ENCODE results near the gene METTL22.
"Not testable (repeated sequence)": the region's sequence is repeated elsewhere in the genome, so short reads cannot be mapped to it uniquely, and the experiment has no call there.

METTL22 gene

DNA sequence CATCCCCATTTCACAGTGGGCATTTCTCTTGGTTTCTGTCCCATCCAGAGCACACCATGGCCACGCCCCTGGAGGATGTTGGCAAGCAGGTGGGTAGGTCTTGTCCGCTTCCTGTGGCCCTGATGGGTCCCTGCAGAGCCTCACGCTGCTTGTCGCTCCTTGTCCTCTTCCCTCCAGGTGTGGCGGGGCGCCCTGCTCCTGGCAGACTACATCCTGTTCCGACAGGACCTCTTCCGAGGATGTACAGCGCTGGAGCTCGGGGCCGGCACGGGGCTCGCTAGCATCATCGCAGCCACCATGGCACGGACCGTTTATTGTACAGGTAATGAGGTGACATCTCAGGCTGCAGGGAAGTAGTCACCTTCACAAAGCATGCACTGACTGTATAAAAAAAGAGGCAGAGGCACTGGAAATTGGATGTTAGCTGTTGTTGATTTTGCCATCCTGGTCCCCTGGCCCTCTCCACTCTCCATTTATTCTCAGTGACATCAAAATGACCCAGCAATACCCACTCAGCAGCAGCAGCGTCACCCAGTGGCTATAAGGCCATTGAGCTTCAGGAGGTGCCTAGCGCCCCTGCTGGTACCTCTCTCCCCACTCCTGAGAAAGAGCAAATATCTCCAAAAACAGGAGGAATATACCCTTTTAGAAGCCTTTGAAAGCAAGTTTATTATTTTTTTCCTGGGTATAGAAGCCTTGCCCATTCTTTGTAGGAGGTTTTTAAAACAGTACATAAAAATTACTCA, 13.7 kb downstream of the METTL22 start:
- no peak for DNase-seq

DNA sequence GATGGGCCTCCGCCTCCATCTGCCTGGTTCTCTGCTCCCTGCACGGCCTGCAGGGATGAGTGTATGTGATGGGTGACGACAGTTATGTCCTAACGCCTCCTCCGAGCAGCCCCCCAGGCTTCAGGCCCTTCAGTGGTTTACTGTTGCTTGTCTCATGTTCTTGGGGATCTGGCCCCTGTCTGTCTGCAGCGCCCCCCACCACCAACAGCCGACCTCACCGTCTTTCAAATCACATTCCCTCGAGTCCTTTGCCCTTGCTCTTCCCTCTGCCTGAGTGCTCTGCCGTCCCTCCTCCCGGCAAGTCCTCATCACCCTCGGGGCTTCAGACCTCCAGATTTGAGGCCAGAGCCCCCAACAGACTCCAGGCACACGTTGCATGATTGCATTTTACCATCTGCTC, 18.2 kb downstream of the METTL22 start:
- DNase-seq = no peak

GRCh38 chr16:8641671-8642070, 20.2 kb downstream of the METTL22 start:
- no peak for DNase-seq

GRCh38 chr16:8642146-8642545, 20.6 kb downstream of the METTL22 start:
- no peak for DNase-seq

DNA sequence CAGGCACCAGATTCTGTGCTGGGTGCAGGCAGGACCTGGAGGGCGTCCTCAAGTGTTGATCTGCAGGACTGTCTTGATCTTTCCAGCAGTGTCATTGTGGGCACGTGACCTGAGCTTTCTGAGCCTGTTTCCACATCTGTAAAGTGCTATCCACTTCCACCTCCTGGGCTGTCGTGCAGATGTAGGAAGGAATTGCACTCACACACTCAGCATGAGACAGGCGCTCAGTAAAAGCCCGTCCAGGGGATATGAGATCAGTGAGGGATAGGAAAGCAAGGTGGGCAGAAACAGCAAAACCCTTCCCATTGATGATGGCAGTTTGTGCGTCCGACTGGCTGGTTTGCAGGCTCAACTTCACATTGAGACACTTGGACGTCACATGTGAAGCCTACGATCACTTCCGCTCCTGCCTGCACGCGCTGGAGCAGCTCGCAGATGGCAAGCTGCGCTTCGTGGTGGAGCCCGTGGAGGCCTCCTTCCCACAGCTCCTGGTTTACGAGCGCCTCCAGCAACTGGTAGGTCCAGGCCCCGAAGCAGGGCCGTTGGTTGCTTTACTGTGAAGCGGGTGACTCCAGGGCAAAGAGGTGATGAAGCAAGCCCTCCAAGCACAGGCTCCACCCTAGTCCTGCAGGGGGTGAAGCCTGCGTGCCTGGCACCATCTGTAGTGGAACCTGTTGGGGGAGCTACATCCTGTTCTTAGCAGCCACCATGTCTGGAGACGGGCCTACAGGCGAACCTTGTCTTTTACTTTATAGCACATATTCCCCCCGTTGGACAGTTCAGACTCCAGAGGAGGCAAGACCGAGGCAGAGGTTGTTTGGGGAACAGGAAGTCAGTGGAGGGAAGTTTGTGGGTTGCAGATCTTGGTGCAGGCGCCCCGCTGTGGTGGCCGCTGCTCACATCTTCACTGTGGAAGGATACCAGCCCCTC, 23.0 kb downstream of the METTL22 start:
- DNase-seq = no peak

DNA sequence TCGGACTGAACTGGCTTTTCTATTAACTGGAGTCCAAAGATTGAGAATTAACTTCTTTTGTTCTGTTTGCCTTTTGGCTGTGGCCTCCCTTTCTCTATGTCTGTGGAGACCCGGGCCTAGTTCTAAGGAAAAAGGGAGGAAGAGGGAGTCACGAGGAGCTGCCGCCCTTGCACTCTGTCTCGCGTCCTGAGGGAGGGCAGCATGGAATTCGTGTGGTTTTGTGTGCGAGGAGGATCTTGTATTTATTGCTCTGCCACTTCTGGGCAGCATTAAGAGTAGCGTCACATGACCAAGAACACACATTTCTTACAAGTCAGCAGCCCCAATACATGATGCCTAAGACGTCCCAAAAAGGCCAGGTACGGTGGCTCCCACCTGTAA, 23.6 kb downstream of the METTL22 start:
- DNase-seq = no peak

DNA sequence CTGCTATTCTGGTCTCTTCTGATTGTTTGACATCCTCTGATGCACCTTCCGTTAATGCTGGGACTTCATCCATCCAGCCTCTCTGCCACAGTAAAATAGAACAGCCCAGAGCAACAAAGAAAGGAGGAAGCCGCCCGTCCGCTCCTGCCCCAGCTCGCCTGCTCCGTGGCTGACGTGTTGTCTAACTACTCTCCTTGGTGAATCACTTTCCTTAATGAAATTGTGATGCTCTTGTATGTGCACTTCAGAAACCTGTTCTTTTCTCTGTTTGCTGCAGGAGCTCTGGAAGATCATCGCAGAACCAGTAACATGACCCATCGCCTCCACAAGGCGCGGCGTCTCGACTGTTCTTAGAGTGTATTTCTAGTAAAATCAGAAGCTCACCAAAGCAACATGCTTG, 24.3 kb downstream of the METTL22 start:
- DNase-seq = no peak

DNA sequence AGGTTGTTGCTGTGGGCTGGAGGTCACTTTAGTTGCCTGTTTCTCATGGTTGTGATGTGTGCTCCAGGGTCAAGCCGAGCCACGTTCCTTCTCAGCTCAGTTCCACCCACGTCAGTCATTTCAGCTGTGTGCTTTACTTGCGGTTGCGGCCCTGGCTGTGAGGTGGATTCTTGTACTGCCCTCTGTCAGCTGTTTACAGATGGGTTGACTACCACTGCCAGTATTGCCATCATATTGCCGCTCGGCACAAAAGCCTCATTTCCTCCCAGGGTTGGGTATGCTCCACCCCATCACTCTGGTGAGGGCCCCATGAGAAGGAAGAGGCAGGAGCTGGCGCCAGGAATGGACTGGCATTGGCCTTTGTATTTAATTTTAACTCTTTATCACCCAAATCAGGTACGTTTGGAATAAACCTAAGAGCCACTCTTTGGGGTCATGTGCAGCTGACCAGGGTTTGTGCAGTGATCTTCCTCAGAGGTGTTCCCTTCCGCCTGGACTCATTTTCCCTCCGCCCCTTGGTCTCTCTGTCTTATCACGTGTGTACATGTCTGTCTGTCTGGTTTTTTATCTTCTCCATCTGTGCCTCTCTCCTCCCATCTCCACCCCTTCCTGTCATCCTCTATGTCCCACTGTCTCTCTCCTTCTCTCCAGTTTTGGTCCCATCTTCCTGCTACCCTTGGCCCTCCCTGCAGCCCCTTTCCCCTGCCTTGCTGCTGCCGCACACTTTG, 25.0 kb downstream of the METTL22 start:
- DNase-seq = no peak

- no peak for DNase-seq
Measured at GRCh38 chr16:8647721-8648318, 26.3 kb downstream of the METTL22 start.

DNA sequence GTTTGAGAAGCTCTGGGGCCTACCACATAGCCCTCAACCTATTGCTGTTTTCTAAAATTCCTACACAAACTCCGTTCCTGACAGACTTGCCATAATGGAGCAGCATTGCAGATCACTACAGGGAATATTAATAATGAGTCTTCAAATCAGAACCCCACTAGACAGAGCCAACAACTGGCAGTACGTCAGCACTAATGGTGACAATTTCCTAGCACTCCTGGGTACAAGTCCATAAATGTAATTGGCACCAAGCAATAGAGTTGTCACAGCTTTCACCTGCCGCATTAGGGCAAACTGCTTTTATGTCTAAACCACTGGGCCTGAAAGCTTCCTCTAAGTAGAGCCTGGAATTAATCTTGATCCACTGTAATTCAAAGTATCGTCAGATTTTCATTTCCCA, 27.4 kb downstream of the METTL22 start:
- DNase-seq = no peak

DNA sequence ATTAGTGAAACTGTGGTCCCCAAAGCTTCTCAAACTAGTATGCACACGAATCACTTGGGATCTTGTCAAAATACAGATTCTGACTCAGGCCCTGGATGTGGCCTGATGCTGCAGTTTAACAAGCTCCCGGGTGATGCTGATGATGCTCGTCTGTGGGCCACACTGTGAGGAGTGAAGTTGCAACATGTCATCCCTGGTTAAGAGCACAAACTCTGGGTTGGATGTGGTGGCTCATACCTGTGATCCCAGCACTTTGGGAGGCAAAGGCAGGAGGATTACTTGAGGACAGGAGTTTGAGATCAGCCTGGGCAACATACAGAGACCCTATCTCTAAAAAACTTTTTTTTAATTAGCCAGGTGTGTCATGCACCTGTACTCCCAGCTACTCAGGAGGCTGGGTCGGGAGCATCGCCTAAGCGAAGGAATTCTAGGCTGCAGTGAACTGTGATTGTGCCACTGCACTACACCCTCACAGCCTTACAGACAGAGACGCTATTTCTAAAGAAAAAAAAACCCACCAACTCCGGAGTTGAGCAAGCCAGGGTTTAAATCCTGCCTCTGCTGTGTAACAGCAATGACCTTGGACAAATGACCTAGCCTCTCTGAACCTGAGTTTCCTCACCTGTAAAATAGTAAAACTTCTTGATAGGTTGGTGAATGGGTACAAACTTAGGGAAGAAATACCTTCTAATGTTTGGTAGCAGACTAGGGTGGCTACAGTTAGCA, 28.5 kb downstream of the METTL22 start:
- no peak for DNase-seq

- not testable (repeated sequence) for DNase-seq
Measured at GRCh38 chr16:8651958-8652357, 30.5 kb downstream of the METTL22 start.

- no peak for DNase-seq
Measured at GRCh38 chr16:8655184-8655717, 33.8 kb downstream of the METTL22 start.

DNA sequence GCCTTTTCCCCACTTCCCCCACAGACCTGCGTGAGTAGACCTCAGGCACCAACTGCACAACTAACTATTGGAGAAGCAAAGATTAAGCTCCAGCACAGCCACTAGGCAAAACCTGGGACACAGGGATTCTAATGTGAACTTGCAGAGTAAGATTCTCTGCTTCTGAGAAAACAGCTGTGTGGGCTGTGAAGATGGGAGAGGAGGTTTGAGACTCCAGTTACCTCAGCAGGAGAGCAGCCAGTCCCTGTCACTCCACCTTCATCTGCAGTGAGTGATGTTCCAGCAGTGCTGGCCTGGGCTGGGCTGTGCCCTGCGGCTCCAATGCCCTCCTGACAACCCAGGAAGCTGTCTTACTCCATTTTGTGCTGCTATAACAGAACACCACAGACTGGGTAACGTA, 34.9 kb downstream of the METTL22 start:
- DNase-seq = no peak

DNA sequence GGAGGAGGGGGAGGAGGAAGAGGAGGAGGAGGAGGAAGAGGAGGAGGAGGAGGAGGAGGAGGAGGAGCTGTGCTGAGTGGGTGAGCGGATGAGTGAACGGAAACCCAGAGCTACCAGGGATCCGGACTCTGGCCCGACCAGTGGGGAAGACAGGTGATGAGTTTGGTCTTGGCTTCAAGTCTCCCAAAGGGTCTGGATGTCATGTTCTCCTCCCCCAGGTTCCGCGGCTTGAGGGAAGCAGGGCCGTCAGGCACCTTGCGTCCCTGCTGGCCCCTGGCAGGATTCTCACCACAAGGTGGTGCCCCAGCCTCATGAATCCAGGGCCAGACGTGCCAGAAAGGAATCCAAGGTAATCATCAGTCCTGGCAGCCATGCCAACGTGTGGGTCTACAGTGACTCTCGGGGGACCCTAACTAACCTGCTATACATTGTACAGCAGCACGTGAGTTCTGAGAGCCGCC, 39.4 kb downstream of the METTL22 start:
- peak; percentile 35 for DNase-seq

DNA sequence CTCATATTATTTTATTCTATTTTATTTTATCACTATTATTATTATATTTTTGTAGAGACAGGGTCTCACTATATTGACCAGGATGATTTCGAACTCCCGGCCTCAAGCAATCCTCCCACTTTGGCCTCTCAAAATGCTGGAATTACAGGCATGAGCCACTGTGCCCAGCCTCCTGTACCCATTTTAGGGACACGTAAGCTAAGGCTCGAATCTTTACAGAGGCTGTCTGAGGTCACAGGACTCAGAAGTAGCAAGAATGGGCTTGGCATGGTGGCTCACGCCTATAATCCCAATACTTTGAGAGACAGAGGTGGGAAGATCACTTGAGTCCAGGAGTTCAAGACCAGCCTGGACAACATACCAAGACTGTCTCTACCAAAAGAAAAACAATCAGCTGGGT, 40.2 kb downstream of the METTL22 start:
- no peak for DNase-seq

- DNase-seq = no peak
Measured at GRCh38 chr16:8663192-8664089, 41.9 kb downstream of the METTL22 start.

- DNase-seq = no peak
Measured at GRCh38 chr16:8665529-8665928, 44.0 kb downstream of the METTL22 start.

- DNase-seq = no peak
Measured at GRCh38 chr16:8667492-8667891, 46.0 kb downstream of the METTL22 start.

DNA sequence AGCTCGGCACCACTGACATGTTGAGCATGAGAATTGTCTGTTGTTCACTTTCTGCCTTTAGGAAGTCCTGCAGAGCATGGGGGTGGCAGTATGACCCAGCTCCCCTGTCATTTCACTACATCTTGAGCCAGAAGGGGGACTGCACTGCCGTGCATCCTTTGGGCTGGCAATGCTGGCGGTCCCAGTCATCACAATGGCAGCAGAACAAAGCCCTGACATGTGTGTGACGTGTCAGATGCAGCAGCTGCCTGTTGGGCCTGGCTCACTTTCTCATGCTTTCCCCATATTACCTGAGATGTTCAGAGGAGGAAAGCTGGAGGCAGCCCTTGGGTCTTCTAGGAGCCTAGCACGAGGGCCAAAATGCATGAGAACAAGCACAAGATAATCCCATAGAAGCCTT, 46.6 kb downstream of the METTL22 start:
- DNase-seq = no peak

- DNase-seq = no peak
Measured at GRCh38 chr16:8669481-8669880, 48.0 kb downstream of the METTL22 start.
